ENCODE results near the gene SMYD1. TPM values are rescaled to one million over a fixed set of nuclear protein-coding genes. Genes with fewer than 3 reads are reported as not detected.

SMYD1 gene
- total RNA-seq, 1 experiment from 2014 or later = not detected

GRCh38 chr2:88085602-88086001 is 18.0 kb downstream of the SMYD1 start:
- Histone ChIP-seq H3K79me2 (ENCODE audit: low read depth) (no peaks in the 10 kb centered on the region), H3K27ac (no peak overlapping the region), H3K36me3 (ENCODE audit: low read depth) (no peaks in the 10 kb centered on the region), H3K4me2 (no peak overlapping the region), H3K9me2 (ENCODE audit: insufficient read depth) (peaks cover 4% of the 10 kb centered on the region; the same call in 1 of the 2 replicates), H3K4me3 (no peak overlapping the region), H2AFZ (no peak overlapping the region), H3K27me3 (ENCODE audit: insufficient read depth, low read depth) (no peaks in the 10 kb centered on the region), H3F3A (ENCODE audit: insufficient read depth, low read depth) (no peaks in the 10 kb centered on the region), H3K4me1 (replicated peaks; ENCODE audit: insufficient read depth) (no peaks in the 10 kb centered on the region), H4K20me1 (ENCODE audit: insufficient read depth) (no peaks in the 10 kb centered on the region), H3K9me3 (ENCODE audit: insufficient read depth, low read depth) (no peaks in the 10 kb centered on the region)
- POLR2A ChIA-PET (ENCODE audit: unreplicated experiment) = no interaction called here
- CTCF ChIA-PET = no interaction called here
- intact Hi-C loops (cut with micrococcal nuclease; ENCODE audit: unreplicated experiment) = no loop called here
- BruUV-seq (replicated peaks) = no TSS peak
- TF ChIP-seq CTCF (conservative IDR thresholded peaks at IDR 0.05) = no peak
- no peak for DNase-seq

GRCh38 chr2:88086401-88086800 is 18.8 kb downstream of the SMYD1 start:
- Histone ChIP-seq H2AFZ (no peak overlapping the region), H3K4me3 (no peak overlapping the region), H3K79me2 (ENCODE audit: low read depth) (no peaks in the 10 kb centered on the region), H3K9me3 (ENCODE audit: insufficient read depth, low read depth) (no peaks in the 10 kb centered on the region), H4K20me1 (ENCODE audit: insufficient read depth) (no peaks in the 10 kb centered on the region), H3F3A (ENCODE audit: insufficient read depth, low read depth) (no peaks in the 10 kb centered on the region), H3K27ac (no peak overlapping the region), H3K4me2 (no peak overlapping the region), H3K9me2 (ENCODE audit: insufficient read depth) (peaks cover 4% of the 10 kb centered on the region; the same call in 1 of the 2 replicates), H3K4me1 (replicated peaks; ENCODE audit: insufficient read depth) (no peaks in the 10 kb centered on the region), H3K36me3 (ENCODE audit: low read depth) (no peaks in the 10 kb centered on the region), H3K27me3 (ENCODE audit: insufficient read depth, low read depth) (no peaks in the 10 kb centered on the region)
- no peak for DNase-seq
- CTCF ChIA-PET = no interaction called here
- BruUV-seq (replicated peaks) = no TSS peak
- intact Hi-C loops (cut with micrococcal nuclease; ENCODE audit: unreplicated experiment) = no loop called here
- POLR2A ChIA-PET (ENCODE audit: unreplicated experiment) = no interaction called here
- TF ChIP-seq CTCF (conservative IDR thresholded peaks at IDR 0.05) = no peak
- no peak for TF ChIP-seq EZH2 (IDR thresholded peaks at IDR 0.05; ENCODE audit: low read depth)

GRCh38 chr2:88087073-88087472 is 19.4 kb downstream of the SMYD1 start:
- DNase-seq = no peak
- no peaks in the 10 kb centered on the region for H3K36me3 ChIP-seq (ENCODE audit: low read depth)
- no peaks in the 10 kb centered on the region for H3F3A ChIP-seq (ENCODE audit: insufficient read depth, low read depth)
- H3K79me2 ChIP-seq (ENCODE audit: low read depth) = no peaks in the 10 kb centered on the region
- H3K4me1 ChIP-seq (replicated peaks; ENCODE audit: insufficient read depth) = no peaks in the 10 kb centered on the region
- no peaks in the 10 kb centered on the region for H4K20me1 ChIP-seq (ENCODE audit: insufficient read depth)
- no peaks in the 10 kb centered on the region for H3K27me3 ChIP-seq (ENCODE audit: insufficient read depth, low read depth)
- no peak overlapping the region for H3K4me2 ChIP-seq
- CTCF ChIA-PET = no interaction called here
- intact Hi-C loops (cut with micrococcal nuclease; ENCODE audit: unreplicated experiment) = no loop called here
- POLR2A ChIA-PET (ENCODE audit: unreplicated experiment) = no interaction called here
- BruUV-seq (replicated peaks) = no TSS peak
- no peak overlapping the region for H3K27ac ChIP-seq
- H2AFZ ChIP-seq = no peak overlapping the region
- H3K9me2 ChIP-seq (ENCODE audit: insufficient read depth) = peaks cover 4% of the 10 kb centered on the region; the same call in 1 of the 2 replicates
- no peaks in the 10 kb centered on the region for H3K9me3 ChIP-seq (ENCODE audit: insufficient read depth, low read depth)
- TF ChIP-seq CTCF (conservative IDR thresholded peaks at IDR 0.05) (no peak), EZH2 (IDR thresholded peaks at IDR 0.05; ENCODE audit: low read depth) (no peak)
- no peak overlapping the region for H3K4me3 ChIP-seq
